DOHH2 (cell line): ENCODE data around the gene CCDC54.

Experiments
- EZH2phosphoT487 ChIP-seq: fragments of 200-600 bp; sonication (generic); IDR thresholded peaks from 2 replicates; pipeline ENCODE4 v1.6.1; 2017; ENCODE audit warnings: borderline replicate concordance, mild to moderate bottlenecking, antibody characterized with exemption, low read length, moderate library complexity, mixed read lengths
- TF ChIP-seq, protein P1 (sequence below): fragments of 200-600 bp; sonication (generic); IDR thresholded peaks from one replicate; pipeline ENCODE4 v1.5.1; 2014; ENCODE audit warnings: antibody characterized with exemption, mild to moderate bottlenecking, low read depth, low read length; ENCODE audit not compliant: poor library complexity, severe bottlenecking

DNA sequence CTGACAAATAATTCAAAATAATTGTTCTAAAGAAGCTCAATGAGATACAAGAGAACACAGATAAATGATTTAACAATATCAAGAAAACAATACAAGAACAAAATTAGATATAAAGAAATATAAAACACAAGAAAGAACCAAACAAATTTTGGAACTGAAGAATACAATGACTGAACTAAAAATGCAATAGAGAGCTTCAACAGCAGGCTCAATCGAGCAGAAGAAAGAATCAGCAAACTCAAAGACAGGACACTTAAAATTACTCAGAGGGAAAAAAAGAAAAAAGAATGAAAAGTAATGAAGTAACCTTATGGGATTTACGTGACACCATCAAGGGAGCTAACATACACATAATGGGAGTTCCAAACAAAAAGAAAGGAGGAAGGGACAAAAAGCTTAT is 32.1 kb downstream of the CCDC54 start:
- TF ChIP-seq, protein P1, sequence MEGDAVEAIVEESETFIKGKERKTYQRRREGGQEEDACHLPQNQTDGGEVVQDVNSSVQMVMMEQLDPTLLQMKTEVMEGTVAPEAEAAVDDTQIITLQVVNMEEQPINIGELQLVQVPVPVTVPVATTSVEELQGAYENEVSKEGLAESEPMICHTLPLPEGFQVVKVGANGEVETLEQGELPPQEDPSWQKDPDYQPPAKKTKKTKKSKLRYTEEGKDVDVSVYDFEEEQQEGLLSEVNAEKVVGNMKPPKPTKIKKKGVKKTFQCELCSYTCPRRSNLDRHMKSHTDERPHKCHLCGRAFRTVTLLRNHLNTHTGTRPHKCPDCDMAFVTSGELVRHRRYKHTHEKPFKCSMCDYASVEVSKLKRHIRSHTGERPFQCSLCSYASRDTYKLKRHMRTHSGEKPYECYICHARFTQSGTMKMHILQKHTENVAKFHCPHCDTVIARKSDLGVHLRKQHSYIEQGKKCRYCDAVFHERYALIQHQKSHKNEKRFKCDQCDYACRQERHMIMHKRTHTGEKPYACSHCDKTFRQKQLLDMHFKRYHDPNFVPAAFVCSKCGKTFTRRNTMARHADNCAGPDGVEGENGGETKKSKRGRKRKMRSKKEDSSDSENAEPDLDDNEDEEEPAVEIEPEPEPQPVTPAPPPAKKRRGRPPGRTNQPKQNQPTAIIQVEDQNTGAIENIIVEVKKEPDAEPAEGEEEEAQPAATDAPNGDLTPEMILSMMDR = no peak
- no peak for TF ChIP-seq EZH2phosphoT487
